Measurements from ENCODE around the gene PPT2. TPM values are rescaled to one million over a fixed set of nuclear protein-coding genes. Genes with fewer than 3 reads are reported as not detected.

PPT2 gene
- total and polyA plus RNA-seq, 4 donors, result 20.7 to 75.1 (median 40.1) TPM

GRCh38 chr6:32149932-32150870 lies 3.7 kb upstream of the PPT2 start:
- Histone ChIP-seq H3K9me3 (ENCODE audit: control insufficient read depth, insufficient read depth, low read length) (no peaks in the 10 kb centered on the region), H3K4me3 (ENCODE audit: low read depth, low read length) (peak overlapping the region; percentile 16), H3K4me1 (ENCODE audit: control insufficient read depth, insufficient read depth, low read length) (peaks cover 57% of the 10 kb centered on the region), H3K27ac (ENCODE audit: low read depth, low read length) (no peak overlapping the region), H3K36me3 (ENCODE audit: control insufficient read depth, insufficient read depth, low read length) (peaks cover 8% of the 10 kb centered on the region), H3K27me3 (ENCODE audit: control insufficient read depth, insufficient read depth, low read length) (peaks cover 19% of the 10 kb centered on the region)
- no peak for DNase-seq (ENCODE audit: low read depth in 4 of 6, low spot score in 6 of 6)
- WGBS (ENCODE audit: insufficient coverage), result 12% methylated on average over 55 of the region's 55 CpGs

- Histone ChIP-seq H3K4me3 (ENCODE audit: low read depth, low read length) (peak overlapping the region; percentile 16), H3K27me3 (ENCODE audit: control insufficient read depth, insufficient read depth, low read length) (peaks cover 19% of the 10 kb centered on the region), H3K9me3 (ENCODE audit: control insufficient read depth, insufficient read depth, low read length) (no peaks in the 10 kb centered on the region), H3K27ac (ENCODE audit: low read depth, low read length) (peak overlapping the region; percentile 29), H3K36me3 (ENCODE audit: control insufficient read depth, insufficient read depth, low read length) (peaks cover 16% of the 10 kb centered on the region), H3K4me1 (ENCODE audit: control insufficient read depth, insufficient read depth, low read length) (peaks cover 62% of the 10 kb centered on the region)
- DNase-seq (ENCODE audit: low read depth in 4 of 6, low spot score in 6 of 6), result peak in 2 of 6 donors; percentile 31 to 74
- WGBS (ENCODE audit: insufficient coverage), result 42% methylated on average over 3 of the region's 8 CpGs
Observed at GRCh38 chr6:32151181-32151862, 2.6 kb upstream of the PPT2 start.

GRCh38 chr6:32151863-32152768 lies 1.8 kb upstream of the PPT2 start, which contains the start of gene PRRT1:
Gene PRRT1 (minus strand): TSS chr6:32151939. CDS start chr6:32151827, 112 bp downstream.
- Histone ChIP-seq H3K27me3 (ENCODE audit: control insufficient read depth, insufficient read depth, low read length) (peaks cover 19% of the 10 kb centered on the region), H3K9me3 (ENCODE audit: control insufficient read depth, insufficient read depth, low read length) (no peaks in the 10 kb centered on the region), H3K4me1 (ENCODE audit: control insufficient read depth, insufficient read depth, low read length) (peaks cover 62% of the 10 kb centered on the region), H3K4me3 (ENCODE audit: low read depth, low read length) (peak within 1 kb of the TSS; percentile 93), H3K36me3 (ENCODE audit: control insufficient read depth, insufficient read depth, low read length) (peaks cover 22% of the 10 kb centered on the region), H3K27ac (ENCODE audit: low read depth, low read length) (peak within 1 kb of the TSS; percentile 94)
- DNase-seq (ENCODE audit: low read depth in 4 of 6, low spot score in 6 of 6), result peak in 2 of 6 donors; percentile 73 to 82
- WGBS (ENCODE audit: insufficient coverage), result 36% methylated on average over 3 of the region's 24 CpGs

GRCh38 chr6:32152769-32153563 lies 975 bp upstream of the PPT2 start:
- peaks cover 62% of the 10 kb centered on the region for H3K4me1 ChIP-seq (ENCODE audit: control insufficient read depth, insufficient read depth, low read length)
- H3K9me3 ChIP-seq (ENCODE audit: control insufficient read depth, insufficient read depth, low read length), result no peaks in the 10 kb centered on the region
- H3K36me3 ChIP-seq (ENCODE audit: control insufficient read depth, insufficient read depth, low read length), result peaks cover 31% of the 10 kb centered on the region
- DNase-seq (ENCODE audit: low read depth in 4 of 6, low spot score in 6 of 6), result peak in 2 of 6 donors; percentile 37 to 38
- peak overlapping the region; percentile 94 for H3K27ac ChIP-seq (ENCODE audit: low read depth, low read length)
- WGBS (ENCODE audit: insufficient coverage), result 6% methylated on average over 24 of the region's 35 CpGs
- H3K4me3 ChIP-seq (ENCODE audit: low read depth, low read length), result peak overlapping the region; percentile 93
- H3K27me3 ChIP-seq (ENCODE audit: control insufficient read depth, insufficient read depth, low read length), result peaks cover 19% of the 10 kb centered on the region

- WGBS (ENCODE audit: insufficient coverage), result 4% methylated on average over 30 of the region's 34 CpGs
- H3K27ac ChIP-seq (ENCODE audit: low read depth, low read length), result peak overlapping the region; percentile 94
- peaks cover 6% of the 10 kb centered on the region for H3K27me3 ChIP-seq (ENCODE audit: control insufficient read depth, insufficient read depth, low read length)
- H3K36me3 ChIP-seq (ENCODE audit: control insufficient read depth, insufficient read depth, low read length), result peaks cover 36% of the 10 kb centered on the region
- H3K4me1 ChIP-seq (ENCODE audit: control insufficient read depth, insufficient read depth, low read length), result peaks cover 48% of the 10 kb centered on the region
- no peaks in the 10 kb centered on the region for H3K9me3 ChIP-seq (ENCODE audit: control insufficient read depth, insufficient read depth, low read length)
- peak overlapping the region; percentile 93 for H3K4me3 ChIP-seq (ENCODE audit: low read depth, low read length)
- DNase-seq (ENCODE audit: low read depth in 4 of 6, low spot score in 6 of 6), result peak in 2 of 6 donors; percentile 76 to 85
Observed at GRCh38 chr6:32154514-32155161, 697 bp downstream of the PPT2 start.

- Histone ChIP-seq H3K4me3 (ENCODE audit: low read depth, low read length) (no peak overlapping the region), H3K4me1 (ENCODE audit: control insufficient read depth, insufficient read depth, low read length) (peaks cover 33% of the 10 kb centered on the region), H3K27ac (ENCODE audit: low read depth, low read length) (no peak overlapping the region), H3K36me3 (ENCODE audit: control insufficient read depth, insufficient read depth, low read length) (peaks cover 41% of the 10 kb centered on the region), H3K27me3 (ENCODE audit: control insufficient read depth, insufficient read depth, low read length) (no peaks in the 10 kb centered on the region), H3K9me3 (ENCODE audit: control insufficient read depth, insufficient read depth, low read length) (no peaks in the 10 kb centered on the region)
- DNase-seq (ENCODE audit: low read depth in 4 of 6, low spot score in 6 of 6), result no peak
- WGBS (ENCODE audit: insufficient coverage), result 100% methylated on average over 1 of the region's 9 CpGs
Observed at GRCh38 chr6:32156891-32157290, 3.0 kb downstream of the PPT2 start.

- Histone ChIP-seq H3K9me3 (ENCODE audit: control insufficient read depth, insufficient read depth, low read length) (no peaks in the 10 kb centered on the region), H3K4me1 (ENCODE audit: control insufficient read depth, insufficient read depth, low read length) (peaks cover 30% of the 10 kb centered on the region), H3K27me3 (ENCODE audit: control insufficient read depth, insufficient read depth, low read length) (no peaks in the 10 kb centered on the region), H3K36me3 (ENCODE audit: control insufficient read depth, insufficient read depth, low read length) (peaks cover 53% of the 10 kb centered on the region), H3K27ac (ENCODE audit: low read depth, low read length) (no peak overlapping the region), H3K4me3 (ENCODE audit: low read depth, low read length) (no peak overlapping the region)
- no peak for DNase-seq (ENCODE audit: low read depth in 4 of 6, low spot score in 6 of 6)
Observed at GRCh38 chr6:32158052-32158451, 4.1 kb downstream of the PPT2 start.

- no peaks in the 10 kb centered on the region for H3K9me3 ChIP-seq (ENCODE audit: control insufficient read depth, insufficient read depth, low read length)
- peak overlapping the region; percentile 62 for H3K4me3 ChIP-seq (ENCODE audit: low read depth, low read length)
- DNase-seq (ENCODE audit: low read depth in 4 of 6, low spot score in 6 of 6), result peak in 1 of 6 donors; percentile 58
- H3K36me3 ChIP-seq (ENCODE audit: control insufficient read depth, insufficient read depth, low read length), result peaks cover 74% of the 10 kb centered on the region
- 71% methylated on average over 6 of the region's 7 CpGs for WGBS (ENCODE audit: insufficient coverage)
- H3K27me3 ChIP-seq (ENCODE audit: control insufficient read depth, insufficient read depth, low read length), result no peaks in the 10 kb centered on the region
- H3K4me1 ChIP-seq (ENCODE audit: control insufficient read depth, insufficient read depth, low read length), result peaks cover 21% of the 10 kb centered on the region
- peak overlapping the region; percentile 68 for H3K27ac ChIP-seq (ENCODE audit: low read depth, low read length)
Observed at GRCh38 chr6:32163559-32164258, 9.8 kb downstream of the PPT2 start.

Data from spinal cord (tissue), 10 donors.